ENCODE data around the gene PIK3R3.

PIK3R3 gene

GRCh38 chr1:46132529-46133180, at the start of gene PIK3R3:
Gene PIK3R3 (minus strand): TSS chr1:46132629. CDS start chr1:46131952, 677 bp downstream.
- TF ChIP-seq CTCF (IDR thresholded peaks at IDR 0.05) = peak in 1 of 2 experiments; percentile 15
- intact Hi-C loops (cut with DNase I; ENCODE audit: low total_unique reads) = loop anchor here (2.0 kb wide), 1 partner anchor 42 kb away; the partner anchor contains the start of gene TSPAN1
- DNase-seq = peak; percentile 97 to 99
- Histone ChIP-seq H3K4me1 (peaks cover 0 to 37% (median 16%) of the 10 kb centered on the region in 4 donors), H3K36me3 (no peaks in the 10 kb centered on the region), H3K27ac (peak within 1 kb of the TSS; percentile 91 to 93), H3K27me3 (no peaks in the 10 kb centered on the region), H3K4me3 (peak within 1 kb of the TSS; percentile 68 to 70), H3K9me3 (no peaks in the 10 kb centered on the region)

DNA sequence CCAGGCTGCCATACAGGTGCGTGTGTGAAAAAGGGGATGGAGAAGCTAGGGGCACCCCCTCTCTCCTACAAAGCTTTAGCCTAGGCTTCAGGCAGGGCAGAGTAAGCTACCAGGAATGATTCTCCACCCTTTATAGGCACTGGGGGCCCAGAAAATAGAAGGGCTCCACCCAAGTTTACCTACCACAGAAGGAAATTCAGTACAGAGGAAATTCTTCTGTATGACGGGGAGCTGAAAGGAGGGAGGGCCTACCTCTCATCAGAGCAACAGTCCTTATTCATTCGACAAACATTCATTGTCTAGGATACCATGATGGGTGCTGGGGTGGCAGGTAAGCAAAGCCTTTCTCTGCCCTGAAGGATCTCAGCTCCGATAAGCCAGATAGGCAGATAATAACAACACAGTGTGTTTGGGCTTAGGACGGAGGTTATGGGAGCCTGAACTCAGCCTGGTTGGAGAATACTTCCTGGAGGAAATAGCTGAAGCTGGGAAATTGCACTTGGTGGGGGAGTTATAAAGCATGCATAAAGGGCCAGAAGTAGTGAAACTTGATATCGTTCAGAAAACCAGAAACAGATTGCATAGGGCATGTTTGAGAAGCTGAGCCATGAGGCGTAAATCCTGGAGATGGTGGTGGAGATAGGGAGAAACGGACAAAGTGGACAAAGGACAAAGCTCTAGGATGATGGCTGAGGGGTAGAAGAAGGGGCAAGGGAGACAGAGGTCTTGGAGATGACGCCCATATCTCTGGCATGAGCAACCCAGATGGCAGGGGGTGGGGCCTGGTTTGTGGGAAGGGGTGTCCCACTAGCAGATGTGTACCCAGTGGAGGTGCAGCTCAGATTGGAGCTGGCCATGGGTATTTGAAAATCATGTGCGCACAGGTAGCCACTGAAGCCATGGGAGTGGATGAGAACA, 49.2 kb upstream of the PIK3R3 start:
- H3K9me3 ChIP-seq = no peaks in the 10 kb centered on the region
- no peak overlapping the region for H3K27ac ChIP-seq
- H3K27me3 ChIP-seq = no peaks in the 10 kb centered on the region
- H3K36me3 ChIP-seq = no peaks in the 10 kb centered on the region
- H3K4me1 ChIP-seq = peaks cover 0 to 40% (median 21%) of the 10 kb centered on the region in 4 donors
- no peak for DNase-seq
- no peak overlapping the region for H3K4me3 ChIP-seq
- no peak for TF ChIP-seq CTCF (IDR thresholded peaks at IDR 0.05)
- intact Hi-C loops (cut with DNase I; ENCODE audit: low total_unique reads) = no loop called here

GRCh38 chr1:46180082-46180616, 47.7 kb upstream of the PIK3R3 start:
- DNase-seq = no peak
- no peak for TF ChIP-seq CTCF (IDR thresholded peaks at IDR 0.05)
- Histone ChIP-seq H3K27ac (no peak overlapping the region), H3K9me3 (no peaks in the 10 kb centered on the region), H3K36me3 (no peaks in the 10 kb centered on the region), H3K27me3 (no peaks in the 10 kb centered on the region), H3K4me1 (peaks cover 0 to 44% (median 24%) of the 10 kb centered on the region in 4 donors), H3K4me3 (no peak overlapping the region)
- intact Hi-C loops (cut with DNase I; ENCODE audit: low total_unique reads) = no loop called here

DNA sequence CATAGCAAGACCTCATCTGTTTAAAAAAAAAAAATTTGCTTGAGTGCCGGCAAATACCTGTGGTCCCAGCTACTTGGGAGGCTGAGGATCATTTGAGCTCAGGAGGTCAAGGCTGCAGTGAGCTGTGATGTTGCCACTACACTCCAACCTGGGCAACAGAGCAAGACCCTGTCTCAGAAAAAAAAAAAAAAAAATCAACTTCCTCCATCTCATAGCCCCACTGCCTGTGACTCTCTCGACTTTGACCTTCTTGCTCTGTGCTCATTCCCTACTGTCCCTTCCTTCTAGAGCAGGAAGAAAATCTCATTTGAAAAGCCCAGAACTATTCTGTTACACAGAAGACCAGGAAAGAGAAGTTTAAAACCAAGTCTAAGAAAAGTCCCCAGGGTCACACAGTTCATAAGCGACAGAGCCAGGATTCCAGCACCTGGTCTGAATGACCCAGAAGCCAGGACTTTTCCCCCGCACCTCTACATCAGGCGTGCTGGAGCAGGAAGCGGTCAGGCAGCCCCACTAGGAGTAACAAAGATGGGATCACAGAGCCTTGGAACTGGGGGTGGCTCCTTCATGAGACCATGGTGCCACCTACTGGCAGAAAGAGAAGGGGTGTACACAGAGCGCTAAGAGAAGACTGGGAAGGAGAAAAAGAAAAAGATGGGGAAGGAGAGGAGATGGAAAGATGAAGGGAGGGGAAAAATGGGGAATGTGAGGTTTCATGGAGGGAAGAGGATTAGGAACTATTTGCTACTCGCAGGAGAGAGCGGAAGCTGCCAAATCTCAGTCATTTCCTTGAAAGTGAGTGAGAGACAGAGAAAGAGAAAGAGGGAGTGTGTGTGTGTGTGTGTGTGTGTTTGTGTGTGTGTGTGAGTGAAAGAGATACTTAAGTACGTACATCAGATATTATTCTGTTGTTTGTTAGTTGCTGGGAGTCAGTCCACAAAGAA, 47.0 kb upstream of the PIK3R3 start:
- Histone ChIP-seq H3K27ac (peak overlapping the region in 1 of 2 donors; percentile 33), H3K36me3 (no peaks in the 10 kb centered on the region), H3K4me3 (no peak overlapping the region), H3K4me1 (peaks cover 0 to 47% (median 31%) of the 10 kb centered on the region in 4 donors), H3K27me3 (no peaks in the 10 kb centered on the region), H3K9me3 (no peaks in the 10 kb centered on the region)
- peak; percentile 91 to 93 for TF ChIP-seq CTCF (IDR thresholded peaks at IDR 0.05)
- peak; percentile 89 for DNase-seq
- intact Hi-C loops (cut with DNase I; ENCODE audit: low total_unique reads) = loop anchor here (1.0 kb wide), 1 partner anchor 142 kb away; no protein-coding TSS in a partner anchor
